Natural killer cell (primary cell): ENCODE data around the gene KCNK10. TPM values are rescaled to one million over a fixed set of nuclear protein-coding genes. Genes with fewer than 3 reads are reported as not detected.

ENCODE experiments used
- ATAC-seq, 3 donors: fragments of 150-1000 bp in 2 of 3; fragments of 200-7000 bp in 1 of 3; cut with Tn5 transposase; 1 replicate in 1 of 3; 2 replicates in 2 of 3; pipeline ENCODE4 v1.10.0; 2021; ENCODE audit warnings: mild to moderate bottlenecking in 2 of 3, moderate library complexity in 2 of 3
- DNase-seq, 2 donors: peaks; one replicate each; pipeline versions ENCODE4 v3.0.0 to v3.0.0-alpha.2; 2013 to 2021; ENCODE audit warnings: mixed read lengths in 1 of 2
- H3K27ac ChIP-seq: one replicate; pipeline ENCODE4 v1.5.1; 2013; ENCODE audit warnings: mild to moderate bottlenecking, low read length
- H3K27me3 ChIP-seq: one replicate; pipeline ENCODE4 v1.6.1; 2013; ENCODE audit warnings: low read length; ENCODE audit not compliant: control insufficient read depth, insufficient read depth
- H3K36me3 ChIP-seq: one replicate; pipeline ENCODE4 v1.6.1; 2013; ENCODE audit warnings: low read length; ENCODE audit not compliant: control insufficient read depth, insufficient read depth
- H3K4me1 ChIP-seq: one replicate; pipeline ENCODE4 v1.6.1; 2013; ENCODE audit warnings: low read length; ENCODE audit not compliant: control insufficient read depth, insufficient read depth
- H3K4me3 ChIP-seq: one replicate; pipeline ENCODE4 v1.5.1; 2013; ENCODE audit warnings: low read length
- H3K9me3 ChIP-seq: one replicate; pipeline ENCODE4 v1.6.1; 2013; ENCODE audit warnings: low read length; ENCODE audit not compliant: control insufficient read depth, insufficient read depth
- H3K27ac Mint-ChIP-seq, 2 donors: one replicate each; pipeline ENCODE4 v1.8.0; 2022; ENCODE audit warnings: mild to moderate bottlenecking in 2 of 2, mixed read lengths in 2 of 2, moderate library complexity in 1 of 2
- H3K27me3 Mint-ChIP-seq, 2 donors: one replicate each; pipeline ENCODE4 v1.8.0; 2022; ENCODE audit warnings: low read depth in 2 of 2, mixed read lengths in 2 of 2
- H3K36me3 Mint-ChIP-seq: one replicate; pipeline ENCODE4 v1.8.0; 2022; ENCODE audit warnings: mixed read lengths
- H3K4me1 Mint-ChIP-seq, 2 donors: one replicate each; pipeline ENCODE4 v1.8.0; 2022; ENCODE audit warnings: mixed read lengths in 2 of 2
- H3K4me3 Mint-ChIP-seq: one replicate; pipeline ENCODE4 v1.8.0; 2022; ENCODE audit warnings: mild to moderate bottlenecking, moderate library complexity, mixed read lengths
- H3K9me3 Mint-ChIP-seq, 2 donors: one replicate each; pipeline ENCODE4 v1.8.0; 2022; ENCODE audit warnings: mixed read lengths in 2 of 2
- CTCF ChIP-seq: fragments of 200-600 bp; IDR thresholded peaks from one replicate; pipeline ENCODE4 v1.8.0; 2022; ENCODE audit warnings: antibody characterized with exemption
- WGBS: methylation state at CpG from one replicate; pipeline ENCODE4 v1.1.7; 2013; ENCODE audit warnings: missing lambda C conversion rate; ENCODE audit not compliant: insufficient coverage; 5-methylcytosine and 5-hydroxymethylcytosine counted together
- intact Hi-C: fragments of 100-400 bp; cut with micrococcal nuclease; formaldehyde crosslinking; loops from one replicate; pipeline ENCODE4 v1.14.2; 2022
- total RNA-seq, 4 donors: library from RNA; stranded (reverse); fragments of 120-200 nt in 1 of 4; gene quantifications; one replicate each; pipeline versions ENCODE4 v1.2.3 to v1.2.4, GENCODE V29; 2013 to 2022

The KCNK10 gene
- total RNA-seq, 3 donors from 2014 or later (not counting 1 experiment from before 2014, with no cell fraction given), result not detected

GRCh38 chr14:88324491-88324890, 1.4 kb upstream of the KCNK10 start:
- no peak for ATAC-seq
- H3K9me3 Mint-ChIP-seq, result no peaks in the 10 kb centered on the region
- no peaks in the 10 kb centered on the region for H3K36me3 Mint-ChIP-seq
- Histone ChIP-seq H3K4me1 (peaks cover 9% of the 10 kb centered on the region), H3K27me3 (peaks cover 48% of the 10 kb centered on the region), H3K36me3 (no peaks in the 10 kb centered on the region), H3K27ac (no peak overlapping the region), H3K9me3 (no peaks in the 10 kb centered on the region), H3K4me3 (no peak overlapping the region)
- TF ChIP-seq CTCF, result no peak
- H3K27ac Mint-ChIP-seq, result no peak overlapping the region
- no peak for DNase-seq
- 60% methylated on average over 3 of the region's 4 CpGs for WGBS
- H3K4me3 Mint-ChIP-seq, result no peak overlapping the region
- H3K27me3 Mint-ChIP-seq, result peaks cover 40 to 48% of the 10 kb centered on the region in 2 donors
- peaks cover 0 to 4% of the 10 kb centered on the region in 2 donors for H3K4me1 Mint-ChIP-seq
- intact Hi-C loops, result no loop called here

GRCh38 chr14:88323523-88324199, 592 bp upstream of the KCNK10 start:
- 1% methylated on average over 69 of the region's 69 CpGs for WGBS

GRCh38 chr14:88322504-88323085, 474 bp downstream of the KCNK10 start:
- H3K27me3 ChIP-seq, result peaks cover 48% of the 10 kb centered on the region
- Mint-ChIP-seq H3K4me3 (peak overlapping the region; percentile 67), H3K9me3 (no peaks in the 10 kb centered on the region), H3K36me3 (no peaks in the 10 kb centered on the region), H3K27me3 (peaks cover 31 to 39% of the 10 kb centered on the region in 2 donors), H3K27ac (no peak overlapping the region), H3K4me1 (peaks cover 0 to 4% of the 10 kb centered on the region in 2 donors)
- no peaks in the 10 kb centered on the region for H3K9me3 ChIP-seq
- peaks cover 9% of the 10 kb centered on the region for H3K4me1 ChIP-seq
- no peak for ATAC-seq
- DNase-seq, result no peak
- intact Hi-C loops, result no loop called here
- no peak overlapping the region for H3K27ac ChIP-seq
- no peak overlapping the region for H3K4me3 ChIP-seq
- TF ChIP-seq CTCF, result no peak
- WGBS, result 5% methylated on average over 26 of the region's 26 CpGs
- no peaks in the 10 kb centered on the region for H3K36me3 ChIP-seq

More at GRCh38 chr14:88323523-88324199, 592 bp upstream of the KCNK10 start:
- intact Hi-C loops, result no loop called here
- H3K36me3 Mint-ChIP-seq, result no peaks in the 10 kb centered on the region
- no peaks in the 10 kb centered on the region for H3K9me3 ChIP-seq
- H3K27ac ChIP-seq, result no peak overlapping the region
- H3K9me3 Mint-ChIP-seq, result no peaks in the 10 kb centered on the region
- DNase-seq (no peak), ATAC-seq (no peak)
- H3K27ac Mint-ChIP-seq, result no peak overlapping the region
- no peak for TF ChIP-seq CTCF
- H3K27me3 ChIP-seq, result peaks cover 48% of the 10 kb centered on the region
- H3K4me3 Mint-ChIP-seq, result peak overlapping the region; percentile 66
- H3K4me1 Mint-ChIP-seq, result peaks cover 0 to 4% of the 10 kb centered on the region in 2 donors
- no peak overlapping the region for H3K4me3 ChIP-seq
- peaks cover 9% of the 10 kb centered on the region for H3K4me1 ChIP-seq
- H3K27me3 Mint-ChIP-seq, result peaks cover 39 to 42% of the 10 kb centered on the region in 2 donors
- H3K36me3 ChIP-seq, result no peaks in the 10 kb centered on the region
